ENCODE measurements around the gene SLCO4A1.

DNA sequence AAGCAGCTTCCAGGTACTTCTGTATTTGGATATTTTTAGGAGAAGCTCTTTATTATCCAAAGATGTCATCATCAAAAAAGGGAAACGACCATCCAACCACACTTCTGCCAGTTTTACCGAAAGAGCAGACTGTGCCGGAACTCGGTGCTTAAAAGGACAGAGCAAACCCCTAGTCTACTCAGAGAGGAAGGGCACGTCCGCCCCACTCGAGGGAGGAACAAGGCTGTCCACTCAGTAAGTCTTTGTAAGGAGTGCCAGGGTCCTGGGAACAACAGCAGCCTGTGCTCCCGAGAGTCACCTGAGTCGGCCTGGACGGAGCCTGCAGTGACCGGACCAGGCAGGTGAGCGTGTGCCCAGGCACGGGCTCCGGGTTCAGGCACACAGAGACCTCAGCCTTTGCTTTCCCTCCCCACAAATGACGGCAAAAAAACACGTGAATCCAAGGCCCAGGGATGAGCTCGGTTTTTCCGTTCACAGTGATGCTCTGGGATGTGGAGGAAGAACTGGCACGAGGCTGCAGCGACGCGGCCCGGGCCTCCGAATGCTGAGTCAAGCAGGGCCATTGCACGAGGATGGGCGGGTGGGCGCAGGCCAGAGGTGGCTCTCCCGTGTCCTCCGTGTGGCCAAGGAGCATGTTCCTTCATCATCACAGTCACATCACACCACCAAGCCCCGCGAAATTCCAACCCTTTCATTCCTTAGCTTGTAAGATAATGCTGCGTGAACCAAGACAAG lies 17.4 kb upstream of the SLCO4A1 start:
- TF ChIP-seq POLR2AphosphoS5 (IDR thresholded peaks at IDR 0.05) (peak in 1 of 3 donors; percentile 36), EP300 (IDR thresholded peaks at IDR 0.05) (no peak)
- TF ChIP-seq, protein P1, sequence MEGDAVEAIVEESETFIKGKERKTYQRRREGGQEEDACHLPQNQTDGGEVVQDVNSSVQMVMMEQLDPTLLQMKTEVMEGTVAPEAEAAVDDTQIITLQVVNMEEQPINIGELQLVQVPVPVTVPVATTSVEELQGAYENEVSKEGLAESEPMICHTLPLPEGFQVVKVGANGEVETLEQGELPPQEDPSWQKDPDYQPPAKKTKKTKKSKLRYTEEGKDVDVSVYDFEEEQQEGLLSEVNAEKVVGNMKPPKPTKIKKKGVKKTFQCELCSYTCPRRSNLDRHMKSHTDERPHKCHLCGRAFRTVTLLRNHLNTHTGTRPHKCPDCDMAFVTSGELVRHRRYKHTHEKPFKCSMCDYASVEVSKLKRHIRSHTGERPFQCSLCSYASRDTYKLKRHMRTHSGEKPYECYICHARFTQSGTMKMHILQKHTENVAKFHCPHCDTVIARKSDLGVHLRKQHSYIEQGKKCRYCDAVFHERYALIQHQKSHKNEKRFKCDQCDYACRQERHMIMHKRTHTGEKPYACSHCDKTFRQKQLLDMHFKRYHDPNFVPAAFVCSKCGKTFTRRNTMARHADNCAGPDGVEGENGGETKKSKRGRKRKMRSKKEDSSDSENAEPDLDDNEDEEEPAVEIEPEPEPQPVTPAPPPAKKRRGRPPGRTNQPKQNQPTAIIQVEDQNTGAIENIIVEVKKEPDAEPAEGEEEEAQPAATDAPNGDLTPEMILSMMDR (IDR thresholded peaks at IDR 0.05) = no peak
